ENCODE data around the gene TMEM95.

DNA sequence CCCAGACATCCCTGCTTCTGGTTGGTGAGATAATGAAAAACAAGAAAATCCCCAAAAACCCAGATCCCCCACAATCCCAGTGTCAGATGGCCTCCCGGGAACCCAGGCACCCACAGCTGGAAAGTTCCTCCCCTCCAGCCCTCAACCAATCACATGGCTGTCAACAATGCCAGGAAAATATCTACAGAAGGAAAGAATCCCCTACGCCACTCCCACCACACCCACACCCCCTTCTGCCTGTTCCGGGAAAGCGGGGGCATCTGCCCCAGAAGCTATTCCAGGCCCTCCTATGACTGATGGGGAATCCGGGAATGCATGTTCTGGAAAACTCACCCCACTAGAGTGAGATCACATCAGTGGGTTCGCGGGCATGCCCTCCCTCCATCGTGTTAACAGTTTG lies 1.8 kb downstream of the TMEM95 start:
- TF ChIP-seq, protein P1, sequence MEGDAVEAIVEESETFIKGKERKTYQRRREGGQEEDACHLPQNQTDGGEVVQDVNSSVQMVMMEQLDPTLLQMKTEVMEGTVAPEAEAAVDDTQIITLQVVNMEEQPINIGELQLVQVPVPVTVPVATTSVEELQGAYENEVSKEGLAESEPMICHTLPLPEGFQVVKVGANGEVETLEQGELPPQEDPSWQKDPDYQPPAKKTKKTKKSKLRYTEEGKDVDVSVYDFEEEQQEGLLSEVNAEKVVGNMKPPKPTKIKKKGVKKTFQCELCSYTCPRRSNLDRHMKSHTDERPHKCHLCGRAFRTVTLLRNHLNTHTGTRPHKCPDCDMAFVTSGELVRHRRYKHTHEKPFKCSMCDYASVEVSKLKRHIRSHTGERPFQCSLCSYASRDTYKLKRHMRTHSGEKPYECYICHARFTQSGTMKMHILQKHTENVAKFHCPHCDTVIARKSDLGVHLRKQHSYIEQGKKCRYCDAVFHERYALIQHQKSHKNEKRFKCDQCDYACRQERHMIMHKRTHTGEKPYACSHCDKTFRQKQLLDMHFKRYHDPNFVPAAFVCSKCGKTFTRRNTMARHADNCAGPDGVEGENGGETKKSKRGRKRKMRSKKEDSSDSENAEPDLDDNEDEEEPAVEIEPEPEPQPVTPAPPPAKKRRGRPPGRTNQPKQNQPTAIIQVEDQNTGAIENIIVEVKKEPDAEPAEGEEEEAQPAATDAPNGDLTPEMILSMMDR (conservative IDR thresholded peaks at IDR 0.05 in 1 of 2, IDR thresholded peaks at IDR 0.05 in 1 of 2; ENCODE audit: extremely low read depth in 1 of 2, insufficient read depth in 1 of 2, low read depth in 1 of 2, low read length in 2 of 2), result no peak
- no peak for TF ChIP-seq EZH2 (IDR thresholded peaks at IDR 0.05; ENCODE audit: borderline replicate concordance, low read length)
